Measurements from ENCODE around the gene METRN. TPM values are rescaled to one million over a fixed set of nuclear protein-coding genes. Genes with fewer than 3 reads are reported as not detected.

Gene METRN
- total RNA-seq, 1 experiment from 2014 or later = 23.4 TPM

DNA sequence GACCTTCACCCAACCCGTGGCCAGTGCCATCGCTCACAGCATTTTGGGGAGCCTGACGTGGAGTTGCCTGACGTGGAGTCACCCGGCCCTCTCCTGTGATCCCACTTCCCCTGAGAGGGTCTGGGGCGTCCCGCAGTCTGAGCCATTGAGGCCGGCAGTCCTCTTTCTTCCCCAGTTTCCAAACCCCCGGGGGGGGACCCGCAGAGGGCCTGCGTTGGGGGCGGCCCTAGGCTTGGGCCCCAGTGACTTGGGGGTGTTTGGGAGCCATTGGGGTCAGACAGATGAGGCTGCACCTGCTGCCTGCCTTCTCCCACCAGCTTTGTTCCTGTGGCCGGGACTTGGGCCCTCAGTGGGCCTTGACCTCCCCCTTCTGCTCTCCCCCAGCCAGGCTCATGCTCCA is 45.3 kb upstream of the METRN start:
- Mint-ChIP-seq H3K4me3 (ENCODE audit: unreplicated experiment) (no peak overlapping the region), H3K27me3 (ENCODE audit: insufficient read depth, unreplicated experiment) (no peaks in the 10 kb centered on the region), H3K27ac (ENCODE audit: unreplicated experiment) (no peak overlapping the region), H3K9me3 (ENCODE audit: unreplicated experiment) (no peaks in the 10 kb centered on the region), H3K36me3 (ENCODE audit: insufficient read depth, unreplicated experiment) (peaks cover 9% of the 10 kb centered on the region), H3K4me1 (ENCODE audit: low read depth, unreplicated experiment) (no peaks in the 10 kb centered on the region)
- H3K4me1 ChIP-seq = no peaks in the 10 kb centered on the region; the same call in 1 of the 2 replicates
- no peaks in the 10 kb centered on the region for H3K27me3 ChIP-seq (replicated peaks; ENCODE audit: control insufficient read depth, insufficient read depth, low read length)
- no TSS peak for BruUV-seq (replicated peaks)
- H3K4me3 ChIP-seq (ENCODE audit: low read depth, low read length) = no peak overlapping the region
- TF ChIP-seq, protein P1, sequence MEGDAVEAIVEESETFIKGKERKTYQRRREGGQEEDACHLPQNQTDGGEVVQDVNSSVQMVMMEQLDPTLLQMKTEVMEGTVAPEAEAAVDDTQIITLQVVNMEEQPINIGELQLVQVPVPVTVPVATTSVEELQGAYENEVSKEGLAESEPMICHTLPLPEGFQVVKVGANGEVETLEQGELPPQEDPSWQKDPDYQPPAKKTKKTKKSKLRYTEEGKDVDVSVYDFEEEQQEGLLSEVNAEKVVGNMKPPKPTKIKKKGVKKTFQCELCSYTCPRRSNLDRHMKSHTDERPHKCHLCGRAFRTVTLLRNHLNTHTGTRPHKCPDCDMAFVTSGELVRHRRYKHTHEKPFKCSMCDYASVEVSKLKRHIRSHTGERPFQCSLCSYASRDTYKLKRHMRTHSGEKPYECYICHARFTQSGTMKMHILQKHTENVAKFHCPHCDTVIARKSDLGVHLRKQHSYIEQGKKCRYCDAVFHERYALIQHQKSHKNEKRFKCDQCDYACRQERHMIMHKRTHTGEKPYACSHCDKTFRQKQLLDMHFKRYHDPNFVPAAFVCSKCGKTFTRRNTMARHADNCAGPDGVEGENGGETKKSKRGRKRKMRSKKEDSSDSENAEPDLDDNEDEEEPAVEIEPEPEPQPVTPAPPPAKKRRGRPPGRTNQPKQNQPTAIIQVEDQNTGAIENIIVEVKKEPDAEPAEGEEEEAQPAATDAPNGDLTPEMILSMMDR (IDR thresholded peaks at IDR 0.05; ENCODE audit: insufficient read depth in 1 of 2, low read depth in 1 of 2, low read length in 1 of 2, severe bottlenecking in 1 of 2, unreplicated experiment in 1 of 2) = no peak
- CTCF ChIA-PET = no interaction called here
- POLR2A ChIA-PET = no interaction called here
- H3K36me3 ChIP-seq (ENCODE audit: control insufficient read depth, insufficient read depth, low read length) = peaks cover 5% of the 10 kb centered on the region
- DNase-seq = no peak
- H3K9me3 ChIP-seq = no peaks in the 10 kb centered on the region
- intact Hi-C loops (cut with micrococcal nuclease; ENCODE audit: unreplicated experiment) = no loop called here

DNA sequence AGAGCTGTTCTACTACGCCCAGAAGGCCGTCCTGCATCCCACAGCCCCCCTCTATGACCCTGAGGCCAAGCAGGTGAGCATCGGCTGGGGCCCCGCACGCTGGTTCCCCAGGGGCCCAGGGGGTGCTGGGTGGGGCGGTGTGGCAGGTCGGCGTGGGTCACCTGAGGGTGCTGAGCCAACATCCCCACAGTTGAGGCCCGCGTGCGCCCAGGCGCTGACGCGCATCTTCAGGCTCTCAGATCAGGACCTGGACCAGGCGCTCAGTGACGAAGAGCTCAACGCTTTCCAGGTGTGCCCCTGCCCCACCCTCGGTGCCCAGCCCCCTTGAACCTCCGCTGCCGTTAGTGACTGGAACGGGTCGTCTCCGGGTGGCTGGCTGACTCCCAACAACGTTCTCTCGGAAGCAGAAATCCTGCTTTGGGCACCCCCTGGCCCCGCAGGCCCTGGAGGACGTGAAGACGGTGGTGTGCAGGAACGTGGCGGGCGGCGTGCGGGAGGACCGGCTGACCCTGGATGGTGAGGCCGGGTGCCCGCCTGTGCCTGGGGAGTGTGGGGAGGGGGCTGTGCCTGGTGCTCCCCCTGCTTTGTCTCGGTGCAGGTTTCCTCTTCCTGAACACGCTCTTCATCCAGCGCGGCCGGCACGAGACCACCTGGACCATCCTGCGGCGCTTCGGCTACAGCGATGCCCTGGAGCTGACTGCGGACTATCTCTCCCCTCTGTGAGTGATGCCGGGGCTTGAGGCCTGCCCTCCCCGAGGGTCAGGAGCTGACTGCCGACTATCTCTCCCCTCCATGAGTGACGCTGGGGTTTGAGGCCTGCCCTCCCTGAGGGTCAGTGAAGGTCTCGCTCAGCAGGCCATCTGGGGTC is 44.2 kb upstream of the METRN start:
- Mint-ChIP-seq H3K4me1 (ENCODE audit: low read depth, unreplicated experiment) (no peaks in the 10 kb centered on the region), H3K4me3 (ENCODE audit: unreplicated experiment) (peak overlapping the region; percentile 40), H3K27me3 (ENCODE audit: insufficient read depth, unreplicated experiment) (no peaks in the 10 kb centered on the region), H3K9me3 (ENCODE audit: unreplicated experiment) (no peaks in the 10 kb centered on the region), H3K36me3 (ENCODE audit: insufficient read depth, unreplicated experiment) (peaks cover 17% of the 10 kb centered on the region), H3K27ac (ENCODE audit: unreplicated experiment) (no peak overlapping the region)
- ChIA-PET POLR2A (no interaction called here), CTCF (interaction anchor here (0.6 kb wide), 1 partner anchor 10 kb away, joined by 5 read pairs; the partner anchor contains the start of gene STUB1)
- TF ChIP-seq, protein P1 (IDR thresholded peaks at IDR 0.05; ENCODE audit: insufficient read depth in 1 of 2, low read depth in 1 of 2, low read length in 1 of 2, severe bottlenecking in 1 of 2, unreplicated experiment in 1 of 2) = no peak
- Histone ChIP-seq H3K9me3 (no peaks in the 10 kb centered on the region), H3K27me3 (replicated peaks; ENCODE audit: control insufficient read depth, insufficient read depth, low read length) (no peaks in the 10 kb centered on the region), H3K4me3 (ENCODE audit: low read depth, low read length) (no peak overlapping the region), H3K36me3 (ENCODE audit: control insufficient read depth, insufficient read depth, low read length) (peaks cover 5% of the 10 kb centered on the region), H3K4me1 (no peaks in the 10 kb centered on the region; the same call in 1 of the 2 replicates)
- intact Hi-C loops (cut with micrococcal nuclease; ENCODE audit: unreplicated experiment) = no loop called here
- DNase-seq = no peak
- BruUV-seq (replicated peaks) = TSS peak; percentile 4

DNA sequence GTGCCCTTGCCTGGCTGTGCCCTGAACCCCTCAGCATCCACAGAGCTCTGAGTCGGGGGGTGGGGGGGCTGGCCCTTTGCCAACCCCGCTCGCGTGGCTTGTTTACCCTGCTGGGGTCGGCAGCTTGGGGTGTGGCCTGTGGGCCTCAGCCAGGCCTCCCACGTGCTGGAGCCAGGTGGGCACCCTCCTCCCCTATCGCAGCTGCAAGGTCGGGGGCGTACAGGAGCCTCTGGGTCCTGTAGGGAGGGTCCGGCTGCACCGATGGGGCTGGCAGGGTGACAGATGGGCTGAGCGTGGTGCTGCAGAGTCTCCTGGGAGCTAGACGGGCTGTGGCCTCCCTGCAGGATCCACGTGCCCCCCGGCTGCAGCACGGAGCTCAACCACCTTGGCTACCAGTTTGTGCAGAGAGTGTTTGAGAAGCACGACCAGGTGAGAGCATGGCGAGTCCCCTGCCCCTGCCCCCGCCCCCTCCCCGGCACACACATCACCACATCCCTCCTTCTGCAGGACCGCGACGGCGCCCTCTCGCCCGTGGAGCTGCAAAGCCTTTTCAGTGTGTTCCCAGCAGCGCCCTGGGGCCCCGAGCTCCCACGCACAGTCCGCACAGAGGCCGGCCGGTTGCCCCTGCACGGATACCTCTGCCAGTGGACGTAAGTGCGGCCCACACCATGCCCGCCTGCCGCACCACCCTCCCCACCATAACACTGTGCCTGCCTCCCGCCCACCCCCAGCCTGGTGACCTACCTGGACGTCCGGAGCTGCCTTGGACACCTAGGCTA is 43.4 kb upstream of the METRN start:
- CTCF ChIA-PET = interaction anchor here (0.6 kb wide), 1 partner anchor 9 kb away, joined by 5 read pairs; the partner anchor contains the start of gene STUB1

More for the DNA sequence above, 43.4 kb upstream of the METRN start:
- H3K4me1 ChIP-seq = no peaks in the 10 kb centered on the region; the same call in 1 of the 2 replicates
- TF ChIP-seq, protein P1 (IDR thresholded peaks at IDR 0.05; ENCODE audit: insufficient read depth in 1 of 2, low read depth in 1 of 2, low read length in 1 of 2, severe bottlenecking in 1 of 2, unreplicated experiment in 1 of 2) = no peak
- no peak overlapping the region for H3K27ac Mint-ChIP-seq (ENCODE audit: unreplicated experiment)
- DNase-seq = no peak
- peak overlapping the region; percentile 40 for H3K4me3 Mint-ChIP-seq (ENCODE audit: unreplicated experiment)
- no TSS peak for BruUV-seq (replicated peaks)
- H3K27me3 ChIP-seq (replicated peaks; ENCODE audit: control insufficient read depth, insufficient read depth, low read length) = no peaks in the 10 kb centered on the region
- no peaks in the 10 kb centered on the region for H3K4me1 Mint-ChIP-seq (ENCODE audit: low read depth, unreplicated experiment)
- no peaks in the 10 kb centered on the region for H3K9me3 Mint-ChIP-seq (ENCODE audit: unreplicated experiment)
- POLR2A ChIA-PET = no interaction called here
- H3K27me3 Mint-ChIP-seq (ENCODE audit: insufficient read depth, unreplicated experiment) = no peaks in the 10 kb centered on the region
- no peaks in the 10 kb centered on the region for H3K9me3 ChIP-seq
- H3K4me3 ChIP-seq (ENCODE audit: low read depth, low read length) = no peak overlapping the region
- intact Hi-C loops (cut with micrococcal nuclease; ENCODE audit: unreplicated experiment) = no loop called here
- H3K36me3 ChIP-seq (ENCODE audit: control insufficient read depth, insufficient read depth, low read length) = peaks cover 5% of the 10 kb centered on the region
- H3K36me3 Mint-ChIP-seq (ENCODE audit: insufficient read depth, unreplicated experiment) = peaks cover 17% of the 10 kb centered on the region

All from Caco-2 (cell line).